GM19463 (cell line): ENCODE results near the gene IFITM2.
"Not testable (repeated sequence)": the region's sequence is repeated elsewhere in the genome, so short reads cannot be mapped to it uniquely, and the experiment has no call there.

ENCODE experiments used
- ATAC-seq: cut with Tn5 transposase; IDR thresholded peaks from one replicate; pipeline ENCODE4 v1.9.1; 2021; ENCODE audit warnings: mild to moderate bottlenecking, moderate library complexity; ENCODE audit not compliant: unreplicated experiment

IFITM2 gene

GRCh38 chr11:307766-308708, at the start of gene IFITM2:
Gene IFITM2, plus strand, starts transcription at chr11:307816. Its CDS starts 377 bp downstream, at chr11:308193.
- not testable (repeated sequence) for ATAC-seq

- ATAC-seq, result no peak
Measured at GRCh38 chr11:259413-259812, 48.2 kb upstream of the IFITM2 start.

- ATAC-seq, result no peak
Measured at GRCh38 chr11:261624-262023, 46.0 kb upstream of the IFITM2 start.

- no peak for ATAC-seq
Measured at GRCh38 chr11:266676-267439, 40.8 kb upstream of the IFITM2 start.

GRCh38 chr11:267491-267994, 40.1 kb upstream of the IFITM2 start:
- no peak for ATAC-seq

GRCh38 chr11:268716-269145, 38.9 kb upstream of the IFITM2 start:
- peak; percentile 50 for ATAC-seq

GRCh38 chr11:269146-269890, 38.3 kb upstream of the IFITM2 start:
- peak; percentile 74 for ATAC-seq

GRCh38 chr11:270451-271318, 36.9 kb upstream of the IFITM2 start:
- ATAC-seq, result no peak

GRCh38 chr11:271319-271715, 36.3 kb upstream of the IFITM2 start:
- no peak for ATAC-seq

- ATAC-seq, result no peak
Measured at GRCh38 chr11:272195-272930, 35.3 kb upstream of the IFITM2 start.

- no peak for ATAC-seq
Measured at GRCh38 chr11:272931-273198, 34.8 kb upstream of the IFITM2 start.

- ATAC-seq, result no peak
Measured at GRCh38 chr11:276219-276618, 31.4 kb upstream of the IFITM2 start.

- ATAC-seq, result no peak
Measured at GRCh38 chr11:278001-278951, 29.3 kb upstream of the IFITM2 start, which contains the start of gene NLRP6. Gene NLRP6, plus strand, starts transcription at chr11:278407. Its CDS starts 163 bp downstream, at chr11:278570.

- no peak for ATAC-seq
Measured at GRCh38 chr11:279040-279965, 28.3 kb upstream of the IFITM2 start.

- ATAC-seq, result no peak
Measured at GRCh38 chr11:279966-280705, 27.5 kb upstream of the IFITM2 start.

- ATAC-seq, result no peak
Measured at GRCh38 chr11:280706-281485, 26.7 kb upstream of the IFITM2 start.
